RWPE1 (cell line): ENCODE results near the gene MYO18A.
A peak's percentile ranks its signal among the peaks of the same experiment; 100 is the strongest.

Source experiments
- CTCF ChIA-PET: fragments of 350-600 bp; sonication (Branson Sonifier 250); formaldehyde crosslinking; extraction: SDS; loops from one replicate; lab custom pipeline; 2021; lab: Yijun Ruan, JAX
- POLR2A ChIA-PET: fragments of 400-600 bp; formaldehyde crosslinking; extraction: SDS; loops from one replicate; lab custom pipeline; 2020; ENCODE audit warnings: antibody characterized with exemption; ENCODE audit not compliant: low non-redundant PET; lab: Yijun Ruan, JAX
- DNase-seq: peaks from one replicate; pipeline ENCODE4 v3.0.0; 2012; ENCODE audit warnings: low spot score
- H3K27ac ChIP-seq: fragments of 450-650 bp; 2 replicates; pipeline ENCODE4 v1.5.1; 2017
- TF ChIP-seq, protein P1 (sequence below): fragments of 450-650 bp; conservative IDR thresholded peaks from 2 replicates; pipeline ENCODE4 v1.5.1; 2017; ENCODE audit warnings: low read depth, mild to moderate bottlenecking

MYO18A gene

GRCh38 chr17:29140051-29140621 is 40.1 kb downstream of the MYO18A start:
- peak; percentile 66 for DNase-seq
- CTCF ChIA-PET, result interaction anchor here (1.5 to 2.0 kb wide), 3 partner anchors 9 to 23 kb away, joined by 3 to 6 read pairs (median 4); no protein-coding TSS in a partner anchor
- H3K27ac ChIP-seq, result peak overlapping the region; percentile 78
- POLR2A ChIA-PET, result no interaction called here
- TF ChIP-seq, protein P1, sequence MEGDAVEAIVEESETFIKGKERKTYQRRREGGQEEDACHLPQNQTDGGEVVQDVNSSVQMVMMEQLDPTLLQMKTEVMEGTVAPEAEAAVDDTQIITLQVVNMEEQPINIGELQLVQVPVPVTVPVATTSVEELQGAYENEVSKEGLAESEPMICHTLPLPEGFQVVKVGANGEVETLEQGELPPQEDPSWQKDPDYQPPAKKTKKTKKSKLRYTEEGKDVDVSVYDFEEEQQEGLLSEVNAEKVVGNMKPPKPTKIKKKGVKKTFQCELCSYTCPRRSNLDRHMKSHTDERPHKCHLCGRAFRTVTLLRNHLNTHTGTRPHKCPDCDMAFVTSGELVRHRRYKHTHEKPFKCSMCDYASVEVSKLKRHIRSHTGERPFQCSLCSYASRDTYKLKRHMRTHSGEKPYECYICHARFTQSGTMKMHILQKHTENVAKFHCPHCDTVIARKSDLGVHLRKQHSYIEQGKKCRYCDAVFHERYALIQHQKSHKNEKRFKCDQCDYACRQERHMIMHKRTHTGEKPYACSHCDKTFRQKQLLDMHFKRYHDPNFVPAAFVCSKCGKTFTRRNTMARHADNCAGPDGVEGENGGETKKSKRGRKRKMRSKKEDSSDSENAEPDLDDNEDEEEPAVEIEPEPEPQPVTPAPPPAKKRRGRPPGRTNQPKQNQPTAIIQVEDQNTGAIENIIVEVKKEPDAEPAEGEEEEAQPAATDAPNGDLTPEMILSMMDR, result no peak

- no peak for DNase-seq
- POLR2A ChIA-PET, result no interaction called here
- TF ChIP-seq, protein P1, result no peak
- peak overlapping the region; percentile 78 for H3K27ac ChIP-seq
- CTCF ChIA-PET, result interaction anchor here (2.0 to 2.5 kb wide), 2 partner anchors 15 to 80 kb away, joined by 6 to 9 read pairs; no protein-coding TSS in a partner anchor
Observed at GRCh38 chr17:29138971-29139691, 41.1 kb downstream of the MYO18A start.

DNA sequence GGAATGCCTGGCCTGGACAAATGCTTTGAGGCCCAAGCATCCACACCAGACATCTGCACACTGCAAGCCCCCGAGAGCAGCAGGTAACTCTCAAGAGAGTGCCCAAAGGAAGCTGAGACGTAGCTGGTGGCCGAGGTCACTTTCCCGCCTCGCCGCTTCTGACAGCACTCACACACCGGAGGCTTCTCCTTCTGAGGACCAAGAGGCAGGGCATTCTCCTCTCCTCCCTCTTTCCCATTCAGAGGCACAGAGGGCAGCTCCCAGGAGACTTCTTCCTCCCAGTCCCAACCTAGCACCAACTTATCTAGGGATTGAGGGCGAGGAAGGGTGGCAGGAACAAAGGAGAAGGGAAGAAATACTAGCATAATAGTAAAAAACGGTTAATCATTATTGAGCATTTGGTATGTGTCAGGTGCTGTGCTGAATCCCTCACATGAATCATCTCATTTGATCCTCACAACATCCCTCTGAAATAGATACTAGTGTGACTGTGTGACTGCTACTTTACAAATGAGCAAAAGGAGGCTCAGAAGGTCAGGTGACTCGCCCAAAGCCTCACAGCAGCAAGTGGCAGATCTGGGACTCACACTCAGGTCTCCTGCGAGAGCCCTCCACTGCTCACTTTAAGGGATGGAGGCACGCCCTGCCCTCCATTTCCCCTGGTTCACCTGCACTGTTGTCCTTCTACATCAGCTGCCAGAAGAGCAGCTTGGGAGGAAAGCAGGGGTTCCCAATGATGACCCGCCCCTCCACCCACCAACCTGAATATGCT is 41.8 kb downstream of the MYO18A start:
- POLR2A ChIA-PET, result no interaction called here
- TF ChIP-seq, protein P1, result no peak
- H3K27ac ChIP-seq, result peak overlapping the region; percentile 78
- DNase-seq, result no peak
- CTCF ChIA-PET, result interaction anchor here (0.7 to 2.5 kb wide), 4 partner anchors 9 to 144 kb away, joined by 4 to 9 read pairs (median 6); no protein-coding TSS in a partner anchor

- no peak for DNase-seq
- ChIA-PET CTCF (interaction anchor here (0.8 to 2.5 kb wide), 4 partner anchors 10 to 154 kb away, joined by 3 to 9 read pairs (median 5); no protein-coding TSS in a partner anchor), POLR2A (no interaction called here)
- TF ChIP-seq, protein P1, result no peak
- H3K27ac ChIP-seq, result no peak overlapping the region
Observed at GRCh38 chr17:29136998-29137730, 43.0 kb downstream of the MYO18A start.

GRCh38 chr17:29135464-29135863 is 44.7 kb downstream of the MYO18A start:
- no peak overlapping the region for H3K27ac ChIP-seq
- CTCF ChIA-PET, result no interaction called here
- POLR2A ChIA-PET, result no interaction called here
- TF ChIP-seq, protein P1, result no peak
- DNase-seq, result no peak
